ENCODE data around the gene C9orf57. TPM values are rescaled to one million over a fixed set of nuclear protein-coding genes. Genes with fewer than 3 reads are reported as not detected.
"Not testable (repeated sequence)": the region's sequence is repeated elsewhere in the genome, so short reads cannot be mapped to it uniquely, and the experiment has no call there.

C9orf57 gene
- total RNA-seq, 1 donor from 2014 or later, result not detected

GRCh38 chr9:72023596-72023995 lies 36.8 kb downstream of the C9orf57 start:
- no peak for DNase-seq (ENCODE audit: low spot score)

DNA sequence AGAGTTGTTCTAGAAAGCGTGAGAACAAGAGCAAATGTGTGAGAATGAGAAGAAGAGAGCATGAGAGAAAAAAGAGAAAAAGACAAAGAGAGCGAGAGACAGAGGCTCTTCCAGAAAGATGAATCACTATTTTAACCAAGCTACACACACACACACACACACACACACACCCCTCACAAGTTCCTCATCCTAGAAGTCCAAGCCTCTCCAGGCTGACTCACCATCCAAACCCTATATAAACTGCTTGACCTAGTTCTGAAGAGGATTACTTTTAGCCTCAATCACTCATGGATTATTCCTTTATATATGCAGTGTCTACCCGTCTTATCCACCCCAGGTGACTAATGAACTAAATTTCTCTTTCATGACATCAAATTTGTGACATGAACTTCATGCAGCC lies 37.6 kb downstream of the C9orf57 start:
- no peak for DNase-seq (ENCODE audit: low spot score)

GRCh38 chr9:72013292-72013760 lies 47.1 kb downstream of the C9orf57 start:
- DNase-seq (ENCODE audit: low spot score), result no peak

DNA sequence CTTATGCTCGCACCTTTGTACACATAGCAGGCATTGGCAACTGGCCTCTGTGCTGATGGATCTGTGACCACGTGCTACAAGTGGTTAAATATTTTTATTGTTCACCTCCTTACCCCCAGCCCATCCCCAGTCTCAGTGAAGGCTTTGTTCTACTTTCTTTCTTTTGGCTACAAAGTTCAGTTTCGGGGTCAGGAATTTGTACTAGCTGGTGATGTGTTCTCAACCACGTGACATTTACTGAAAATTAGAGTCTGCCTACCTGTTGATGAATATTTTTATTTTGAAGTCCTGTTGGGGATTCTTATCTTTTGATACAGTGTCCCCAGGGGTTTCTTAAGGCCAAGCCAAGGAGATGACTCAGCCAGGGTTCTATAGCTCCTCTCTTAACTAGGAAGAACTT lies 47.8 kb downstream of the C9orf57 start:
- DNase-seq (ENCODE audit: low spot score), result no peak

DNA sequence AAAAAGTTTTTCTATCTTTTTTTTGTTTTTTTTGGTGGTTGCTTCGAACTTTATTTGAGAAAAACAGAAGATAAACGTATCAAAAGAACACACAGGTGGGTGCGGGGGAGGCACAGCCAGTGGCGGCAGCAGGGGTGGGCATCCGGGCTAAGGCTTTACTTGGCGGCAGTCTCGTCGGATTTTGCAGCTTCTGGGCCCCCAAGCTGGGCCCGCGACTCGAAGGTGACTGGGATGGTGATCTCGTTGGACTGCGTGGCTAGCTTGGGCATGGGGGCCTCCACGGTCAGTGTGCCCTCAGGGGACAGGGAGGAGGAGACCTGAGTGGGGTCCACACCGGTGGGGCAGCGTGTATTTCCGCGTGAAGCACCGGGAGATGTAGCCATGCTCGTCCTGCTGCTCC lies 52.7 kb downstream of the C9orf57 start:
- not testable (repeated sequence) for DNase-seq (ENCODE audit: low spot score)

- no peak for DNase-seq (ENCODE audit: low spot score)
These were observed 53.9 kb downstream of the C9orf57 start for GRCh38 chr9:72006501-72006900.

DNA sequence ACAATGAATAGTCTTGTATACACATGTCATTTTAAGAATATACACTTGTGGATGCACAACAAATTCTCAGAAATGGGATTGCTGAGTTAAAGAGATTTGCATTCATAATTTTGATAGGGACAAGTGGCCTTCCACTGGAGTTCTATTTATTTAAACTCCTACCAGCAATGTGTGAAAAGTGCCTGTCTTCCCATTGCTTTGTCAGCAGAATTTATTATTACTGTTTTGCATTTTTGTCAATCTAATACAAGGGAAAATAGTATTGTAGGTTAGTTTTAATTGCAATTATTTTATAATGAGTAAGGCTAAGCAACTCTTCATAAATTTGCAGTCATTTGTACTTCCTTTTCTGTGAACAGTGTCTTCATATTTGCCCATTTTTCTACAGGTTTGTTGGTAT lies 55.0 kb downstream of the C9orf57 start:
- DNase-seq (ENCODE audit: low spot score), result no peak

Other genes with a start within 250 kb of the C9orf57 start
- gene ABHD17B, start 149.4 kb downstream of the C9orf57 start, total RNA-seq, result 22.3 TPM
- gene C9orf85, start 149.0 kb downstream of the C9orf57 start, total RNA-seq, result 18.5 TPM
- 6.6 TPM for gene GDA, start 88.8 kb upstream of the C9orf57 start, total RNA-seq

All from ureter (tissue), 1 donor.